HG02588 (cell line): Measurements from ENCODE around the gene FGGY.
"Not testable (repeated sequence)": the region's sequence is repeated elsewhere in the genome, so short reads cannot be mapped to it uniquely, and the experiment has no call there.

ENCODE experiments used
- ATAC-seq: cut with Tn5 transposase; IDR thresholded peaks from one replicate; pipeline ENCODE4 v1.9.1; 2021; ENCODE audit warnings: mild to moderate bottlenecking, moderate library complexity; ENCODE audit not compliant: unreplicated experiment

Gene FGGY

DNA sequence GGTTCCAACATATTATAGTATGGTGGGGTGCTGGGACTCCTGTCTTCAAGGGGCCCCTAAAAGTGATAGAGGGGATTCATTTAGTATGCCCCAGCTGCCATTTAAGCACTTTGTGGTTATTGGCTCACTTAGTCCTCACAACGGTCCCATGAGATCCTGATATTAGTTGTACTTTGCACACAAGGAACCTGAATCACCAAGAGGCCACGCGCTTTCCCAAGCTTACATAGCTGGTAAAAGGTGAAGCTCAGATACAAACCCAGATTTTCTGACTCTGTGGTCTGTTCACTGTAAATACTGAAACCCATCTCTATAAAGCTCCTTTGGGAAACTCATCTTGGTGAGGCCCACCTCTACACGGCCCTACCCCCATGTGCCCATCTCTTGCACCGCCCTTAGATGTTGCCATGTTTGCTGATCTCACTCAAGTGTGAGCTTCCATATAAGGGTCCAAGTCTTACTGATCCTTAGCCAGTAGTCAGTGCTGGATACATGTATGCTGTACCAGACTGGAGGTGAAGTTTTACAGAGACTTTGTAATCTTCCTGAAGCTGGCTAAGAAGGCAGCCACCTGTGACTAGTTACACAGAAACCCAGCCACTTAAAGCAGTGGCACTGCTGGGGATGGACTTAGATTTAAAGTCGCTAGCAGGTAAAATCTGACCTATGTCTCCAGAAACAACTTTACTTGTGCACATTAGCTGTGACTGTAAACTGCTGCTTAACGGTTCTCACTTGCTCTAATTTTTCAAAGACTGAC lies 393.5 kb downstream of the FGGY start:
- no peak for ATAC-seq

GRCh38 chr1:59691261-59691660 lies 394.4 kb downstream of the FGGY start:
- ATAC-seq = no peak

DNA sequence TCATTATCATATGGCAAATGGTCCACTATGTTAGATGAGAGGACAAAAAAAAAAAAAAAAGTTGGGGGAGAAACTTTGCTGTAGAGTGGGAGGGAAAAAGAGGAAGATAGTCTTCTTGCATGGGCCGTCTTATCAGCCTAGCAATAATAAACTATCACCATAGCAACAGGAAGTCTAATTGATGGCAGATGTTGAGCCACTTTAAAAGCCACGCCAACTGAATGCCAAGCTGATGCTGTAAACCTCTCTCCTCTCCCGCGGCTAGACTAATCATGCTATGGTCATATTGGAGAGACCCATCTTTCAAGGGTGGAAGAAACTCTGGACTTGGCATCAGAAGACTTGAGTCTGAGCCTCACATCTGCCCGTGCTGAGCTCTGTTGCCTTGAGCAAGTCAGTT lies 395.7 kb downstream of the FGGY start:
- no peak for ATAC-seq

GRCh38 chr1:59693406-59693805 lies 396.5 kb downstream of the FGGY start:
- ATAC-seq = no peak

GRCh38 chr1:59695252-59695651 lies 398.4 kb downstream of the FGGY start:
- no peak for ATAC-seq

- ATAC-seq = peak; percentile 46
Measured at GRCh38 chr1:59696421-59697115, 399.7 kb downstream of the FGGY start.

DNA sequence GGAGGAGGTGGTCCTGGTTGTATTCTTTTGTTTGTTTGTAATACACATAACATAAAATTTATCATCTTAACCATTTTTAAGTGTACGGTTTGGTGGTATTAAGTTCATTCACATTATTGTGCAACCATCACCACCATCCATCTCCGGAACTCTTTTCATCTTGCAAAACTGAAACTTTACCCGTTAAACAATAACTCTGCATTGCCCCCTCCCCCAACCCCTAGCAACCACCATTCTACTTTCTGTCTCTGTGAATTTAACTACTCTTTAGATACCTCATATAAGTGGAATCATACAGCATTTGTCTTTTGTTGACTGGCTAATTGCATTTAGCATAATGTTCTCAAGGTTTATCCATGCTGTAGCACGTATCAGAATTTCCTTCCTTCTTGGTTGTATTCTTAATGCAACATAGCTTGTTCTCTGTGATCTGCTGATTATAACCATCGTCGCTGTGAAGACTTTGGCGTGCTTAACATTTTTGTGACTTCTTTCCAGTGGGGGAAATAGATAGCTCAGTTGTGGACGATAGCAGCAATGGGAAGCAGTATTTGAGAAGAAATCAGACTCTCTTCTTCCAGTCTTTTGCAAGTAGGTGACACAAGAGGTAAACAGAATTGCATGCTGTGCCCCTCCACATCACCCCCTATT lies 400.4 kb downstream of the FGGY start:
- ATAC-seq = peak; percentile 53

DNA sequence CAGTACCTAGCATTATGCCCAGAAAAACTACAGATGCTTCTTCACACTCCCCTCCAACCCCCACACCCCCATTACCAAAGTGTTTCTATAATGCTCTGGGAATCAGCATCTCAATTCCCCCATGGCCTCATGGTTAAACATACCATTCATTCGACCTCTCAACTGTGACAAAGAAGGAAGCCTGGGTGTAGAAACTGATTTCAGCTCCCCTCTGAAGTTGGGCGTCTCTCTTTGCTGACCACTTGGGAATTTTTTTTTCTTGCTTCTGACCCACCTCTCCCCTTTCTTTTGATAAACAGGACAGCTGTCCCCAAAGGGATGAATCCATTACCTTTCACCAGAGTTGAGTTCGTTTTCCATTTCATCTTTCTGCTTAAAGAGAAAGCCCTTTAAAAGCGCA lies 401.5 kb downstream of the FGGY start:
- no peak for ATAC-seq

- ATAC-seq = no peak
Measured at GRCh38 chr1:59699227-59699847, 402.4 kb downstream of the FGGY start.

DNA sequence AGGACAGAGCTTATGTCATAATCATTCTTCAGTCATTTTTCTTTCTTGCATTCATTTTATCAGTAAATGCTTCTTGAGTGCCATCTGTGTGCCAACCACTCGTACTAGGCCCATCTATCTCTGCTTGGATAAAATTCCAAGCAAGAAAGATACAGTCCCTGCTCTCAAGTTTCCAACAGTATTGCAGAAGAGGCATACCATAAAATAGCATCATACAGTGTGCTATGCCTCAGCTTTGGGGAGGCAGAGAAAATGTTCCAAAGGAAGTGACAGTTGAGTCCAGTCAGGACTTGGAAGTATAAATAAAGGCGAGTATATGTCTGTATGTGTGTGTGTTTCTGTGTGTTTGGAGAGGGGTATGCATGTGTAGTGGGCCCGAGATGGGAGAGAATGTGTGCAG lies 404.5 kb downstream of the FGGY start:
- ATAC-seq = no peak

- no peak for ATAC-seq
Measured at GRCh38 chr1:59703226-59703917, 406.5 kb downstream of the FGGY start.

GRCh38 chr1:59703918-59704378 lies 407.1 kb downstream of the FGGY start:
- no peak for ATAC-seq

- ATAC-seq = no peak
Measured at GRCh38 chr1:59704716-59705115, 407.8 kb downstream of the FGGY start.

- ATAC-seq = no peak
Measured at GRCh38 chr1:59705466-59706302, 408.8 kb downstream of the FGGY start.

GRCh38 chr1:59706303-59706599 lies 409.4 kb downstream of the FGGY start:
- no peak for ATAC-seq

- ATAC-seq = no peak
Measured at GRCh38 chr1:59707178-59707791, 410.4 kb downstream of the FGGY start.

- no peak for ATAC-seq
Measured at GRCh38 chr1:59709333-59709732, 412.4 kb downstream of the FGGY start.

DNA sequence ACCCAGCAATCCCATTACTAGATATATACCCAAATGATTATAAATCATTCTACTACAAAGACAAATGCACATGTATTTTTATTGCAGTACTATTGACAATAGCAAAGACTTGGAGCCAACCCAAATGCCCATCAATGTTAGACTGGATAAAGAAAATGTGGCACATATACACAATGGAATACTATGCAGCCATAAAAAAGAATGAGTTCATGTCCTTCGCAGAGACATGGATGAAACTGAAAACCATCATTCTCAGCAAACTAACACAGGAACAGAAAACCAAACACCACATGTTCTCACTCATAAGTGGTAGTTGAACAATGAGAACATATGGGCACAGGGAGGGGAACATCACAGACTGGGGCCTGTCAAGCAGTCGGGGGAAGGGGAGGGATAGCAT lies 414.0 kb downstream of the FGGY start:
- not testable (repeated sequence) for ATAC-seq

DNA sequence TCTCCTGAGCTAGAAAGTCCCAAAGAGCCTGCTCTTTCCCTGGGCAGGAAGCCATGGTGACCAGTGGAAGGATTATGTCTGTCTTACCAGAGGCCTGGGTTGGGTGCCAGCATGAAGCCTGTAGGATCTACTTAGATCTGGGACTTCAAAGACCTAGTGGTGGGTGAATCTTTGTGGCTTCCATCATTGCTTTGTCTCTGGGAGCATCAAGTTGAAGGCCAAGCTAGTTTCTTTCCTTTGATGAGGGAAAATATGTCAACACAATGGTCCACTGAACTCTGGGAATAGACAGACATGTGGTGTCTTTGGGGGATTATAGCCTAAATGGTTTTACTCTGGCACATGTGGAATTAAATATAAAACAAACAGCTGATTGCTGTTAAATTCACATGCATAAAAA lies 417.3 kb downstream of the FGGY start:
- no peak for ATAC-seq

DNA sequence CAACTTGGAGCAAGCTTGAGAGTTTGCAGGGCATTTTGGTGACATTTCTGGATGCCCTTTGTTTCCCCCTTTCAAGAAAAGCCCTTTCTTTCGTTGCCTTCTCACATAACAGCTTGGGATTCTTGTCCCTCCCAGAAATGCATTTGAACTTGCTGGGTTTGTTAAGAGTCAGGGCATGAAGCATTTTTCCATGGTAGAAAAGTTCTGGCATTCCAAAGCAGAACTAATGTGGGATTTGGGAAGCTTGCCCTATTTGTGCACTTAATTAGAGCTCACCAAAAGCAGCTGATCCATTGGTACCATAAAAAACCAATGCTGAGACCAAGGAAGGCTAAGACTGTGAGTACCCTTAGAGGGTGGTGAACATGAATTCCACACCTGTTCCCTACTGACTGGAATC lies 418.1 kb downstream of the FGGY start:
- ATAC-seq = no peak
